Activated CD4-positive, alpha-beta T cell treated with anti-CD3 and anti-CD28 coated beads, Interleukin-2, Interleukin-6, amounts not matched to agents 100 ng/mL and 50 ng/mL, durations not matched to agents 16 hours and 8 hours (primary cell): ENCODE data around the gene ARHGAP31.
A peak's percentile ranks its signal among the peaks of the same experiment; 100 is the strongest.
"Not testable (repeated sequence)": the region's sequence is repeated elsewhere in the genome, so short reads cannot be mapped to it uniquely, and the experiment has no call there.

ENCODE experiments used
- DNase-seq: peaks from one replicate; pipeline ENCODE4 v3.0.0-alpha.2; 2020

The ARHGAP31 gene

GRCh38 chr3:119295816-119296726, 1.9 kb downstream of the ARHGAP31 start:
- DNase-seq = peak; percentile 12

DNA sequence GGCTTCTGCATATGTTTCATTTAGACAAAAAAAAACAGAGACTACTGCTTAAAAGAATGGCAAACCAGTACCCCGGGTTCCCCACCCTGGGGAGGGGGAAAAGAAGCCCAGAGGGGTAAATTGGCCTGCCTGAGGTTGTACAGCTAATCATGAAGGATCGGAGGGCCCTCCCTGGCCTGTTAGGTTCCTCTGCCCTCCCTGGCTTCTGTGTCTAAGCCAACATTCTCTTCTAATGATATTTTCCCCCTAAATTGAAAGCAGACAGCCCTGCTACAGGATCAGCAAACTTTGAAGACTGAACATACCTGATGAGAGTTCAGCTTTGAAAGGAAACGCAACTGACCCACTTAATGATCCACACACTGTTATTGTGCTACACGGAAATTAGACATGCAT, 2.5 kb downstream of the ARHGAP31 start:
- no peak for DNase-seq

GRCh38 chr3:119297169-119297568, 3.0 kb downstream of the ARHGAP31 start:
- DNase-seq = no peak

DNA sequence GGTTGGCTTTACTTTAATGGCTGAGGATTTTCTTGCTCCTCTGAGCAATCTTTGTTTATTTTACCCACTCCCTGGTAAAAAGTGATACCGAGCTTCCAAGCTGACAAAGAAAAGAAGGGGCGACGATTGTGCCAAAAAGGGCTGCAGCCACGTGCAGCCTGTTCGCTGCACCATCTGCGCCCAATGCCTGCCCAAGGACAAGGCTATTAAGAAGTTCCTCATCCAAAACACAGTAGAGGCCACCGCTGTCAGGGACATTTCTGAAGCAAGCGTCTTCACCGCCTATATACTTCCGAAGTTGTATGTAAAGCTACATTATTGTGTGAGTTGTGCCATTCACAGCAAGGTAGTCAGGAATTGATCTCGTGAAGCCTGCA, 4.4 kb downstream of the ARHGAP31 start:
- no peak for DNase-seq

GRCh38 chr3:119300991-119301391, 6.8 kb downstream of the ARHGAP31 start:
- no peak for DNase-seq

GRCh38 chr3:119301662-119302061, 7.5 kb downstream of the ARHGAP31 start:
- no peak for DNase-seq

DNA sequence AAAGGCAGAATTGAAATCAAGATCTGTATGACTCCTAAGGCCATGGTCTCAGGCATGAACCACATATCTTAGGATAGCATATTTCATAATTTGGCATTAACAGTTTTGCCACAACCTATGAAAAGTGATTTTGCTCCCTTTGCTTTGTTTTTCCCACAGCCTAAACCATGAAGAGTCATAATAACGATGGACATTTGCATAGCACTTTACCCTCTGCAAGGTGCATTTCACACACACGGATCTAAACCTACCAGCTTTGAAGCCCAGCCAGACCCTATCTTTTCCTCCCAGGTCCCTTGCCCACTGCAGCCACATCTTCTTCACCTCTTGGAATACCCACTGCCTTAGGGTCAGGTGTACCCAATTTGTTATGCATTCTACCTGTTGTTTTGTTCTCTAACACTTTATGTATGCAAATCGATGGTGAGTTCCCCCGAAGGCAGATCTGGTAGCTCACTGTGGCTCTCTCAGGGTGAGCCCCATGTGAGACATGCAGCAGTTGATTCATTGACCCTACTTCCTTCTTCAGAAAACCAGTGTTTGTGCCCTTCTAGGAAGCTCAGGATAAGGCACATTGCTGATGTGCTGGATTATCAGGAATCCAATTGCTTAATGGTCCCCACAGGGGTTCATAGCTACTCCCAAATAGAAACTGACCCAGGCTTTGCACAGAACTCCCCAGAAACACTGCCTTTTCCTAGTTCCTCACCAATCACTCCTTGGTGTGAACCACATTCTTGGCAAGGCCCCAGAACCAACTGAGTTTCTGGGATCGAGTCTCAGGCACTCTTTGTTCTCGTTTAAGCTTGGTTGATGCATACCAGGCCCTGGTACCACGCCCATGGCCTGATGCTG, 8.7 kb downstream of the ARHGAP31 start:
- DNase-seq = no peak

DNA sequence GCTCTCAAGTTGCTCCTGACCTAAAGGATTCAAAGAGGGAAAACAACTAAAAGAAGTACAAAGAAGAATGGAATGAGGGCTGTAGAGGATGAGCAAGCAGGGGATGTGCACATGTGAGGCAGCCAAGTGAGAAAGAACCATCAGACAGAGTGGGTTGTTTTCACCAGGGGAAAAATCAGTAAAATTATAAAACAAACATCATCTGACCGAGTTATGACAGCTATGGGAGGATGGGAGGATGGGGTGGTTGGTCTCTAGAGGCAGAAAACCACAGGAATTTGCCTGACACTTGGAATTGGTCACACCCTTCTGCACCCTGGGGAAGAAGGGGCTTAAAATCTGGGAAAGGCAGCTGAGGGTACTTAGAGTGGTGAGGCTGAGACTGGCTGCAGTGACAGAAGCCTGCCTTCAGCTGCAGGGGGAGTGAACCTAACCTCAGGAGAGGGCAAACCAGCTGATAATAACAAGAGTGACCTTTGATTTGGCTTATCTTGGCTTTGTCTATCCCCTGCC, 10.1 kb downstream of the ARHGAP31 start:
- no peak for DNase-seq

GRCh38 chr3:119305286-119305685, 11.1 kb downstream of the ARHGAP31 start:
- DNase-seq = no peak

DNA sequence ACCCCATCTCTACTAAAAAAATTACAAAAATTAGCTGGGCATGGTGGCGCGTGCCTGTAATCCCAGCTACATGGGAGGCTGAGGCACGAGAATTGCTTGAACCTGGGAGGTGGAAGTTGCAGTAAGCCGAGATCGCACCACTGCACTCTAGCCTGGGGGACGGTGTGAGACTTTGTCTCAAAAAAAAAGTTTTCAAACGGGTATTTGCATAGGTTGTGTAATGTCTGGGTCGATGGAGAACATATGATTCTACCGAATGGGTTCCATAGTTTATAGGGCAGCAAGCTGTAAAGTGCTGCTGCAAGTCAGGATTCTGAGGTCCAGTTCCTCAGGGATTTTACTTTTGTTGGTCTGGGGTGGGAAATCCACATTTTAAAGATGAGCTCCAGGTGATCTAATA, 12.2 kb downstream of the ARHGAP31 start:
- not testable (repeated sequence) for DNase-seq

DNA sequence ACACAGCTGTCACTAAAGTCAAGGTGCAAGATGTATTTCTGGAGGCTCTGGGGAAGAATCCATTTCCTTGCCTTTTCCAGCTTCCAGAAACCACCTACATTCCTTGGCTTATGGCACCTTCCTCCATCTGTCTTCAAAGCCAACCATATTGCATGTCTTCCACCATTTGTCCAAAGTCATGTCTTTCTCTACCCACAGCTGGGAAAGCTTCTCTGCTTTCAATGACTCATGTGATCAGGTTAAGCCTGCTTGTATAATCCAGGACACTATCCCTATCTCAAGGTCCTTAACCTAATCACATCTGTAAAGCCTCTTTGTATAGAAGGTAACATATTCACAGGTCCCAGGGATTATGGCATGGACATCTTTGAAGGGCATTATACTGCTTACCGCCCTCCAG, 14.2 kb downstream of the ARHGAP31 start:
- no peak for DNase-seq

- DNase-seq = no peak
Observed at GRCh38 chr3:119309591-119309990, 15.4 kb downstream of the ARHGAP31 start.

DNA sequence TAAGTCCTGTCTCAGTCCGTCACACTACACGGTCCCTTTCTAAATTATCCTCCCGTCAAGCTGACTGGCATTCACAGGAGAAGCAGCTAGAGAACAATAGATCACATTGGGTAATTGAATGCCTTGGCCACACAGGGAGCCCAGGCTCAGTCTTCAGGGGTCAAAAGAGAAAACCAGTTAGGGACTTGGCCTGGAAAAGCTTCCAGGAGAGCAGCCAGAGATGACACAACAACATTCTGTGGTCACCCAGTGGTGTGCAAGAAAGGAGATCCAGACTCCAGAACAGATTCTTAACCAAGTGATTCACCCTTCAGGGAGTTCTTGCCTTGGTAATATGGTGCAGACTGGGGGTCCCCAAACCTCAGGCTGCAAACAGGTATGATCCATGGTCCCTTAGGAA, 15.9 kb downstream of the ARHGAP31 start:
- DNase-seq = no peak

DNA sequence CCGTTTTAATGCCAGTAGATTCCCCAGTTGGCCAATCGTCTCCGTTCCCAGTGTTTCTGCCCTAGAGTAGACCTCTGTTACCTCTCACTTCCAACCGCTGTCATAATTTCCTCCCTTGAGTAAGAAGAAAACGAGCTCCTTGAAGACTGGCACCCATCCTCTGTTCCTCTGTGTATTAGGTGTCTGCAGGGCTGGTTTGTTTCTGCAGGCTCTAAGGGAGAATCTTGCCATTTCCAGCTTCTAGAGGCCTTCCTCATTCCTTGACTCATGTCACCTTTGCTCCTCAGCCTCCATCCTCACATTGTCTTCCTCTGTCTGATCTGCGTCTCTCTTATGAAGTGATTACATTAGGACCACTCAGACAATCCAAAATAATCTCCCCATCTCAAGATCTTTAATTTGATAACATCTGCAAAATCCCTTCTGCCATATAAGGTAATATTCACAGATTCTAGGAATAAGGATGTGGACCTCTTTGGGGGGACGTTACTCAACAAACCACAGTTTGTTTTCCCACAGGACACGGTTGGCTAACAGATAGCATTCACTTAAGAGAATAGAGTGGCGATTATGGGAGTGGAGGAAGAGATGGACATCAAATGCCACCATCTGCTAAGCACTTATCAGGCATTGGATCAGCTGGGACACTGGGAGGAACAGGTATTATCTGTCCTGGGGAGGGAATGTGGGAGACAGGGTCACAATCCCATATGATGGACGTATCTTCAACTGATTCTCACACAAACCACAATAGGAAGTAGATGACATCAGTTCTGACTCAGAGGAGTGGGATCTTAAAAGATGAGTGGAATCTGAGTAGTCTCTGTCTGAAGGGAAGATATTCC, 17.1 kb downstream of the ARHGAP31 start:
- peak; percentile 27 for DNase-seq

DNA sequence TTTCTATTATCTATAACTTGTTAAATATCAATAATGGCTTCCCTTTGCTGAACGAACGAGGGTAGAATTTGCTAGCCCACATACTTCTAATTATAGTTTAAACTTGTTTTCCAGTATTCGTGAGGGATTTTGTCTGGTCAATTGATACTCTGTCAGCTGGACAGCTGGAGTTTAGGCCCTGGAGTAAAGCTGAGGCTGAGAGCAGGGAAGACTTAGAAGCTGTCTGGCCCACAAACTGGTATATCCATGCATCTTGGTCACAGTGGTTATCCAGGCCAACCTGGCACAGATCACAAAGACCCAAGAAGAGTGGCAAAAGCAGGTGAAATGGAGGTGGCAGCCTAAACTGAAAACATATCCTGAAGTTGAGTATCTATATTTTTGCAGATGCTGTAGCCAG, 19.3 kb downstream of the ARHGAP31 start:
- no peak for DNase-seq

DNA sequence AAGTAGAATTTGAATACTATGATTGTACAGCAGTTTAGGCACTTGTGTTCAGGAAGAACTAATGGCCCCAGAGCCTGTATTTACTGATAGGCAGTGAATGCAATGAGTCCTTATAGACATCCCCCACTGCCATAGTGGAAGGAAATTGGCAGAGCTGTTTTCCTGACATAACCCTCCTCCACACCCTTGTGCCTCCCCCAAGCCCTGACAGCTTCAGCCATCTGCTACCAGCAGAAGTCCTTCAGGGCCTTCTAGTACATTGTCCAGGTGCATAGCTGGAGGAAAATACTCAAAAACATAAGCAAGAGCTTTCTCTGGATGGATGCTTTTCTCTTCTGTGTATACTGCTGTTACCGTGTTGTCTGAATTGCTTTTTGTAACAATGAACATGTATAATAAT, 20.6 kb downstream of the ARHGAP31 start:
- no peak for DNase-seq

- no peak for DNase-seq
Observed at GRCh38 chr3:119315600-119316312, 21.6 kb downstream of the ARHGAP31 start.

DNA sequence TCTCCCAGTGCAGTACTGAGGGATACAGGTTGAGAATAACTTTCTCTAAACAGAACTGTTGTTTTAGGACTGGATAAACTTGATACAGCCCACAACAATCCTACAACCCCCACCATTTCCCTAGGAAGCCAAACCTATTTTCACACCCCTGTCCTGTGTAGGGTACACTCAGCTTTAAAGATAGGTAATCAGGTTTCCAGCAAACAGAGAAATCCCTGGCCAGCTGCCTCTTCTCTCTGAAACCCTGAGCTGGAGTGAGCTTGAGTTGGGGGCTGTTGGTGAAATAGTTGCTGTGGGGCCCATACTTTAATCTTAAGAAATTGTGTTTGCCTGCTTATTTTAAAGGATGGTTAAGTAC, 22.1 kb downstream of the ARHGAP31 start:
- no peak for DNase-seq

DNA sequence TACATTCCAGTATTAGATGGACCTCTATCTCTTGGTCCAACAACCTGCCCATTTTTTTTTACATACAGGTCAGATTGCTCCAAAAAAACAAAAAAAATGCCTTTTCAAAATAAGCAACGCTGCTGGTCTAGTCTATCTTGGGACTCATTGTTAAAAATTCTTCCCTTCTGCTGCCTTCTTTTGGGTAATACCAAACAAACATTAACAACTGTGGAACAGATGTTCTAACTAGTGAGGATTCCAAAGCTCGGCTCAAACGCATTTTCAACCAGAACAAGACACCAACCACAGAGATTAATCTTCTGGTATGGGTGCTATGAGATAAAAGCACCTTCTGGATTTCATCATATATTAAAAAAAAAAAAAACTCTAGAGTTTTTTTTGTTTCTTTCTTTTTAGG, 24.7 kb downstream of the ARHGAP31 start:
- DNase-seq = no peak

DNA sequence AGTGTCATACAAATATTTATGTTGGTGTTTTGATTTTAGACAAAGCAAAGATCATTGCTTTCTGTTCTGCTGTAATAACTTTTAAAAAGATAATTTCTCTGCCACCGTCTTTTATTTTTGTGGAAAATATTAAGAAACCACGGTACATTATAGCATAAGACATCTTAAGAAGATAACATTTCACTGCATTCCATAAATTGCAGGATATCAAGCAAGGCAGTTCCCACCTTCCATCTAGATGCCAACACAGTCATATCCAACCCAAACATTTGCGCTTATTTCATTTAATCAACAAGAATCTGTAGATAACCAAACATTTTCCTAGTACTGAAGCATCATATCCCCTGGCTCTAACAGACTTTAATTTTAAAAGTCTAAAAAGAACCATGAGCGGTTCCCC, 25.1 kb downstream of the ARHGAP31 start:
- no peak for DNase-seq

GRCh38 chr3:119320785-119321184, 26.6 kb downstream of the ARHGAP31 start:
- DNase-seq = not testable (repeated sequence)
